Activated naive CD8-positive, alpha-beta T cell treated with anti-CD3 and anti-CD28 coated beads, Interleukin-2, amount 50 U/mL, for 24 hours (primary cell): ENCODE results near the gene HNF1B.

Experiments
- ATAC-seq: fragments of 150-1000 bp; cut with Tn5 transposase; one replicate; pipeline ENCODE4 v1.10.0; 2021
- DNase-seq: peaks from one replicate; pipeline ENCODE4 v3.0.0; 2021
- H3K27ac Mint-ChIP-seq: one replicate; pipeline ENCODE4 v1.8.0; 2021; ENCODE audit warnings: mild to moderate bottlenecking, mixed read lengths
- H3K27me3 Mint-ChIP-seq: one replicate; pipeline ENCODE4 v1.8.0; 2021; ENCODE audit warnings: mixed read lengths
- H3K36me3 Mint-ChIP-seq: one replicate; pipeline ENCODE4 v1.8.0; 2021; ENCODE audit warnings: low read depth, mixed read lengths
- H3K4me1 Mint-ChIP-seq: one replicate; pipeline ENCODE4 v1.8.0; 2021; ENCODE audit warnings: mixed read lengths
- H3K4me3 Mint-ChIP-seq: one replicate; pipeline ENCODE4 v1.8.0; 2021; ENCODE audit warnings: mild to moderate bottlenecking, moderate library complexity, mixed read lengths
- H3K9me3 Mint-ChIP-seq: one replicate; pipeline ENCODE4 v1.8.0; 2021; ENCODE audit warnings: mixed read lengths

The HNF1B gene

GRCh38 chr17:37732316-37732715 lies 12.5 kb downstream of the HNF1B start:
- Mint-ChIP-seq H3K4me3 (no peak overlapping the region), H3K36me3 (no peaks in the 10 kb centered on the region), H3K27me3 (peaks cover 13% of the 10 kb centered on the region), H3K4me1 (peaks cover 2% of the 10 kb centered on the region), H3K9me3 (no peaks in the 10 kb centered on the region), H3K27ac (no peak overlapping the region)
- ATAC-seq (no peak), DNase-seq (no peak)

GRCh38 chr17:37731056-37731455 lies 13.8 kb downstream of the HNF1B start:
- peaks cover 2% of the 10 kb centered on the region for H3K27me3 Mint-ChIP-seq
- H3K9me3 Mint-ChIP-seq: no peaks in the 10 kb centered on the region
- no peak overlapping the region for H3K27ac Mint-ChIP-seq
- H3K4me3 Mint-ChIP-seq: no peak overlapping the region
- DNase-seq (no peak), ATAC-seq (no peak)
- no peaks in the 10 kb centered on the region for H3K36me3 Mint-ChIP-seq
- peaks cover 1% of the 10 kb centered on the region for H3K4me1 Mint-ChIP-seq

GRCh38 chr17:37729905-37730304 lies 15.0 kb downstream of the HNF1B start:
- Mint-ChIP-seq H3K4me3 (no peak overlapping the region), H3K4me1 (no peaks in the 10 kb centered on the region), H3K27ac (no peak overlapping the region), H3K9me3 (no peaks in the 10 kb centered on the region), H3K36me3 (no peaks in the 10 kb centered on the region), H3K27me3 (peaks cover 2% of the 10 kb centered on the region)
- DNase-seq (no peak), ATAC-seq (no peak)

GRCh38 chr17:37726891-37727675 lies 17.8 kb downstream of the HNF1B start:
- peaks cover 2% of the 10 kb centered on the region for H3K27me3 Mint-ChIP-seq
- peaks cover 2% of the 10 kb centered on the region for H3K36me3 Mint-ChIP-seq
- no peak for DNase-seq
- no peak for ATAC-seq
- H3K4me1 Mint-ChIP-seq: no peaks in the 10 kb centered on the region
- H3K27ac Mint-ChIP-seq: no peak overlapping the region
- no peak overlapping the region for H3K4me3 Mint-ChIP-seq
- H3K9me3 Mint-ChIP-seq: no peaks in the 10 kb centered on the region

- peaks cover 2% of the 10 kb centered on the region for H3K27me3 Mint-ChIP-seq
- no peak overlapping the region for H3K4me3 Mint-ChIP-seq
- no peaks in the 10 kb centered on the region for H3K9me3 Mint-ChIP-seq
- peaks cover 2% of the 10 kb centered on the region for H3K36me3 Mint-ChIP-seq
- no peak overlapping the region for H3K27ac Mint-ChIP-seq
- DNase-seq (no peak), ATAC-seq (no peak)
- no peaks in the 10 kb centered on the region for H3K4me1 Mint-ChIP-seq
Measured at GRCh38 chr17:37726248-37726647, 18.6 kb downstream of the HNF1B start.

- ATAC-seq (no peak), DNase-seq (no peak)
- Mint-ChIP-seq H3K4me1 (no peaks in the 10 kb centered on the region), H3K27ac (no peak overlapping the region), H3K4me3 (no peak overlapping the region), H3K27me3 (no peaks in the 10 kb centered on the region), H3K9me3 (no peaks in the 10 kb centered on the region), H3K36me3 (peaks cover 2% of the 10 kb centered on the region)
Measured at GRCh38 chr17:37725601-37726146, 19.2 kb downstream of the HNF1B start.

- DNase-seq: no peak
- ATAC-seq: no peak
- Mint-ChIP-seq H3K4me3 (no peak overlapping the region), H3K27ac (no peak overlapping the region), H3K4me1 (no peaks in the 10 kb centered on the region), H3K27me3 (no peaks in the 10 kb centered on the region), H3K9me3 (no peaks in the 10 kb centered on the region), H3K36me3 (peaks cover 2% of the 10 kb centered on the region)
Measured at GRCh38 chr17:37725021-37725595, 19.8 kb downstream of the HNF1B start.

- peaks cover 2% of the 10 kb centered on the region for H3K36me3 Mint-ChIP-seq
- H3K4me1 Mint-ChIP-seq: peaks cover 11% of the 10 kb centered on the region
- no peak for DNase-seq
- no peak for ATAC-seq
- no peak overlapping the region for H3K4me3 Mint-ChIP-seq
- H3K27ac Mint-ChIP-seq: no peak overlapping the region
- H3K27me3 Mint-ChIP-seq: no peaks in the 10 kb centered on the region
- no peaks in the 10 kb centered on the region for H3K9me3 Mint-ChIP-seq
Measured at GRCh38 chr17:37720989-37721388, 23.9 kb downstream of the HNF1B start.

GRCh38 chr17:37719866-37720265 lies 25.0 kb downstream of the HNF1B start:
- H3K9me3 Mint-ChIP-seq: no peaks in the 10 kb centered on the region
- DNase-seq (no peak), ATAC-seq (no peak)
- peaks cover 2% of the 10 kb centered on the region for H3K36me3 Mint-ChIP-seq
- H3K4me1 Mint-ChIP-seq: peaks cover 11% of the 10 kb centered on the region
- H3K27ac Mint-ChIP-seq: no peak overlapping the region
- no peak overlapping the region for H3K4me3 Mint-ChIP-seq
- no peaks in the 10 kb centered on the region for H3K27me3 Mint-ChIP-seq

GRCh38 chr17:37718324-37719048 lies 26.4 kb downstream of the HNF1B start:
- DNase-seq (no peak), ATAC-seq (no peak)
- peaks cover 2% of the 10 kb centered on the region for H3K36me3 Mint-ChIP-seq
- no peak overlapping the region for H3K27ac Mint-ChIP-seq
- no peaks in the 10 kb centered on the region for H3K9me3 Mint-ChIP-seq
- H3K4me1 Mint-ChIP-seq: peaks cover 11% of the 10 kb centered on the region
- H3K4me3 Mint-ChIP-seq: no peak overlapping the region
- no peaks in the 10 kb centered on the region for H3K27me3 Mint-ChIP-seq

GRCh38 chr17:37717627-37718323 lies 27.1 kb downstream of the HNF1B start:
- DNase-seq (no peak), ATAC-seq (no peak)
- Mint-ChIP-seq H3K36me3 (no peaks in the 10 kb centered on the region), H3K4me1 (peaks cover 11% of the 10 kb centered on the region), H3K9me3 (no peaks in the 10 kb centered on the region), H3K27ac (no peak overlapping the region), H3K4me3 (no peak overlapping the region), H3K27me3 (peaks cover 3% of the 10 kb centered on the region)

- ATAC-seq: no peak
- DNase-seq: no peak
Measured at GRCh38 chr17:37714897-37715296, 30.0 kb downstream of the HNF1B start.

GRCh38 chr17:37713624-37714023 lies 31.2 kb downstream of the HNF1B start:
- peaks cover 20% of the 10 kb centered on the region for H3K27me3 Mint-ChIP-seq
- no peaks in the 10 kb centered on the region for H3K9me3 Mint-ChIP-seq
- DNase-seq: no peak

More at GRCh38 chr17:37714897-37715296, 30.0 kb downstream of the HNF1B start:
- no peak overlapping the region for H3K4me3 Mint-ChIP-seq
- no peaks in the 10 kb centered on the region for H3K36me3 Mint-ChIP-seq
- H3K4me1 Mint-ChIP-seq: peaks cover 12% of the 10 kb centered on the region
- no peaks in the 10 kb centered on the region for H3K9me3 Mint-ChIP-seq
- no peak overlapping the region for H3K27ac Mint-ChIP-seq
- peaks cover 20% of the 10 kb centered on the region for H3K27me3 Mint-ChIP-seq

GRCh38 chr17:37713028-37713431 lies 31.8 kb downstream of the HNF1B start:
- ATAC-seq: no peak
- Mint-ChIP-seq H3K4me3 (no peak overlapping the region), H3K4me1 (peaks cover 16% of the 10 kb centered on the region), H3K27me3 (peaks cover 22% of the 10 kb centered on the region), H3K36me3 (peaks cover 1% of the 10 kb centered on the region), H3K27ac (no peak overlapping the region), H3K9me3 (no peaks in the 10 kb centered on the region)
- DNase-seq: no peak

More at GRCh38 chr17:37713624-37714023, 31.2 kb downstream of the HNF1B start:
- no peak for ATAC-seq
- Mint-ChIP-seq H3K27ac (no peak overlapping the region), H3K4me1 (peaks cover 16% of the 10 kb centered on the region), H3K36me3 (peaks cover 1% of the 10 kb centered on the region), H3K4me3 (no peak overlapping the region)
